Prostate gland (tissue), 2 donors: ENCODE measurements around the gene PHC2. TPM values are rescaled to one million over a fixed set of nuclear protein-coding genes. Genes with fewer than 3 reads are reported as not detected.

Experiments used
- DNase-seq: peaks from one replicate; pipeline ENCODE4 v3.0.0-alpha.2; 2019; ENCODE audit warnings: low spot score
- H3K27ac ChIP-seq, 2 donors: fragments of 200-600 bp; sonication (generic); 2 replicates each; pipeline ENCODE4 v1.5.1; 2017 to 2019
- H3K27me3 ChIP-seq: fragments of 200-600 bp; sonication (generic); replicated peaks from 2 replicates; pipeline ENCODE4 v1.5.1; 2019; ENCODE audit not compliant: insufficient read depth
- H3K36me3 ChIP-seq, 2 donors: fragments of 200-600 bp; sonication (generic); 1 replicate in 1 of 2; 2 replicates in 1 of 2; pipeline versions ENCODE4 v1.5.1 to v1.8.1; 2017 to 2019
- H3K4me1 ChIP-seq: fragments of 200-600 bp; sonication (generic); replicated peaks from 2 replicates; pipeline ENCODE4 v1.5.1; 2019
- H3K4me3 ChIP-seq, 2 donors: fragments of 200-600 bp; sonication (generic); 2 replicates each; pipeline ENCODE4 v1.5.1; 2017 to 2019
- H3K9me3 ChIP-seq: fragments of 200-600 bp; sonication (generic); 2 replicates; pipeline ENCODE4 v1.5.1; 2017
- POLR2A ChIP-seq: fragments of 450-650 bp; IDR thresholded peaks from one replicate; pipeline ENCODE4 v1.6.1; 2016; ENCODE audit warnings: antibody characterized with exemption, mild to moderate bottlenecking
- POLR2AphosphoS5 ChIP-seq: sonication (generic); formaldehyde crosslinking; IDR thresholded peaks from one replicate; pipeline ENCODE4 v1.6.1; 2017; ENCODE audit warnings: antibody characterized with exemption
- WGBS: methylation state at CpG from one replicate; pipeline ENCODE4 v1.1.5; 2018; 5-methylcytosine and 5-hydroxymethylcytosine counted together
- intact Hi-C: fragments of 100-400 bp; cut with DNase I; formaldehyde crosslinking; loops from one replicate; pipeline ENCODE4 v1.14.2; 2022
- total RNA-seq, 2 donors: library from RNA; depleted of rRNA; stranded (reverse); fragments of >200 nt; gene quantifications; one replicate each; pipeline ENCODE4 v1.1.0, GENCODE V29; 2016
- TF ChIP-seq, protein P1 (sequence below), 4 experiments: fragments of 200-600 bp in 2 of 4; fragments of 450-650 bp in 2 of 4; sonication (generic) in 2 of 4; IDR thresholded peaks; 1 replicate in 3 of 4; 2 replicates in 1 of 4; pipeline ENCODE4 v1.5.1; 2016 to 2019; ENCODE audit warnings: antibody characterized with exemption in 4 of 4, mild to moderate bottlenecking in 2 of 4, moderate library complexity in 2 of 4

Gene PHC2
- total RNA-seq, 2 donors from 2014 or later: 75.0 to 131 TPM

DNA sequence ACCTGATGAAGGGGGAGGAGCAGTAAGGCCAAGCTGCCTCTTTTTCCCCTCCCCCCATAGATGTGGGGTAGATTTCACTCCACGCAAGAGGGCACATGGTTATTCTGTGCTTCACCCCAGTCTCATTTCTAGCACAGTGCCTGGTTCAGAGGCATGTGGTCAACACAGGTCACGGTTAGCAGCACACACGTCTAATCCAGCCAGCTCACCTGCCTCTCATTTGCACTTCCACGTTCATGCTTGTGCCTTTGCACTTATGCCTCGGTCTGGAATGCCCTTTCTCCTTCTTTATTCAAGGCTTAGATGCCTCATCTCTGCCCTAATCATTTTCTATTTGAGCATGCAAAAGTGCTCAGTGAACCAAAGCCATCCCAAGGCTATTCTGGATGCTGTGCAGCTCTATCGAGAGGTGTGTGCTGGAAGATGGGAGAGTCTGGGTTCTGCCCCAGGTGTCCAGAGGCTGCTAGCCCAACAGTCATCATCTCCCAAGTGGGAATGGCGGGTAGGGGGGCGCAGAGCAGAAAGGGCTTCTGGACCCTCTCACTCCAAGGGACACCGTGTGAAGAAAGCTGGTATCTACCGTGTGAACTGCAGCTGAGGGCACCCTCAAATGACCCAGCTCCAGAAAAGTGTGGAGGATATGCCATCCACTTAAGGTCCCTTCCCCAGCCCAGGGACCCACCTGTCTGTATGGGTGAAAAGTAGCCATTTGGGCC lies 107.9 kb downstream of the PHC2 start:
- WGBS: 78% methylated on average over 10 of the region's 10 CpGs
- no peaks in the 10 kb centered on the region for H3K4me1 ChIP-seq
- no peak overlapping the region for H3K4me3 ChIP-seq
- H3K27ac ChIP-seq: no peak overlapping the region
- no peak for DNase-seq
- intact Hi-C loops: no loop called here
- H3K9me3 ChIP-seq: no peaks in the 10 kb centered on the region
- TF ChIP-seq POLR2AphosphoS5: no peak
- TF ChIP-seq, protein P1, sequence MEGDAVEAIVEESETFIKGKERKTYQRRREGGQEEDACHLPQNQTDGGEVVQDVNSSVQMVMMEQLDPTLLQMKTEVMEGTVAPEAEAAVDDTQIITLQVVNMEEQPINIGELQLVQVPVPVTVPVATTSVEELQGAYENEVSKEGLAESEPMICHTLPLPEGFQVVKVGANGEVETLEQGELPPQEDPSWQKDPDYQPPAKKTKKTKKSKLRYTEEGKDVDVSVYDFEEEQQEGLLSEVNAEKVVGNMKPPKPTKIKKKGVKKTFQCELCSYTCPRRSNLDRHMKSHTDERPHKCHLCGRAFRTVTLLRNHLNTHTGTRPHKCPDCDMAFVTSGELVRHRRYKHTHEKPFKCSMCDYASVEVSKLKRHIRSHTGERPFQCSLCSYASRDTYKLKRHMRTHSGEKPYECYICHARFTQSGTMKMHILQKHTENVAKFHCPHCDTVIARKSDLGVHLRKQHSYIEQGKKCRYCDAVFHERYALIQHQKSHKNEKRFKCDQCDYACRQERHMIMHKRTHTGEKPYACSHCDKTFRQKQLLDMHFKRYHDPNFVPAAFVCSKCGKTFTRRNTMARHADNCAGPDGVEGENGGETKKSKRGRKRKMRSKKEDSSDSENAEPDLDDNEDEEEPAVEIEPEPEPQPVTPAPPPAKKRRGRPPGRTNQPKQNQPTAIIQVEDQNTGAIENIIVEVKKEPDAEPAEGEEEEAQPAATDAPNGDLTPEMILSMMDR (IDR thresholded peaks at IDR 0.05): no peak
- no peak for TF ChIP-seq POLR2A
- peaks cover 17 to 37% of the 10 kb centered on the region in 2 donors for H3K36me3 ChIP-seq
- H3K27me3 ChIP-seq: no peaks in the 10 kb centered on the region

DNA sequence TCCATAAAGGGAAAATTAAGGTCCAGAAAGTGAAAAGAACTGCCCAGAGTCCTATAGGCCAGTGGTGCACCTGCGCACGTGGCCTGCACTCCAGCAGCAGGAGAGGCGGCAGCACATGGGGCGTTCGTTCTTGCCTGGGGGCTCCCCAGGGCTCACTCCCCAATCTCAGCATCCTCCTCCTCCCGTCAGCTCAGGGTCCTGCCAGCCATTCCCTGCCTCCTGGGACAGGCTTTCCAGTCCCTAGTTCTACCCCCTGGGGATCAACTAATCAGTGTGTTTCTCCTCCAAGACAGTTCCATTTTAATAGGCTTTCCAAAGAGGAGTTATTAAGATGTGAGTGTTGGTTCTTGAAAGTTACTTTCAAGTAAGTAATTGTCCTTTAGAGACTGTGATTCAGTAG lies 108.8 kb downstream of the PHC2 start:
- H3K4me1 ChIP-seq: no peaks in the 10 kb centered on the region
- no peaks in the 10 kb centered on the region for H3K27me3 ChIP-seq
- intact Hi-C loops: no loop called here
- 83% methylated on average over 6 of the region's 6 CpGs for WGBS
- H3K4me3 ChIP-seq: no peak overlapping the region
- peaks cover 17 to 37% of the 10 kb centered on the region in 2 donors for H3K36me3 ChIP-seq
- H3K27ac ChIP-seq: no peak overlapping the region
- H3K9me3 ChIP-seq: no peaks in the 10 kb centered on the region
- TF ChIP-seq, protein P1 (IDR thresholded peaks at IDR 0.05): no peak
- TF ChIP-seq POLR2AphosphoS5: no peak
- no peak for DNase-seq

DNA sequence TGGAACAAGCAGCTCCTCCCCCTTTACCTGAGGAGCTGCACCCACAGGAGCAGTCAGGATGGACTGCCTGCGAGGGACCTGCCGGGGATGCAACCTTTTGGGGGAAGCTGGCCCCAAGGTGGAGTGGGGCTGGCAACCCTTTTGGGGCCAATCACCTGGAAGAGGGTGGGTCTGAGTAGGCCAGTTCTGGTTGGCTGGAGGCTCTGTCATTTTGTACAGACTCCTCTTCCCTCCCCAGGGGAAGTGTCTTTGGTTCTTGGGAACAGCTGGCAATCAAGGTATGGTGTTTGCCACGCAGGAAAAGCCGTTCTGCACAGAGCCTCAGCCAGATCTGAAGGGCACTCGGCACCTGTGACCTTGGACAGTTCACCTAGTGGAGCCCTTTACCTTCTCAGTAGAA lies 109.7 kb downstream of the PHC2 start:
- H3K27me3 ChIP-seq: no peaks in the 10 kb centered on the region
- H3K9me3 ChIP-seq: no peaks in the 10 kb centered on the region
- H3K4me3 ChIP-seq: no peak overlapping the region
- H3K36me3 ChIP-seq: peaks cover 17 to 34% of the 10 kb centered on the region in 2 donors
- DNase-seq: no peak
- intact Hi-C loops: no loop called here
- H3K27ac ChIP-seq: no peak overlapping the region
- H3K4me1 ChIP-seq: no peaks in the 10 kb centered on the region
- TF ChIP-seq POLR2A: no peak
- 79% methylated on average over 5 of the region's 5 CpGs for WGBS

DNA sequence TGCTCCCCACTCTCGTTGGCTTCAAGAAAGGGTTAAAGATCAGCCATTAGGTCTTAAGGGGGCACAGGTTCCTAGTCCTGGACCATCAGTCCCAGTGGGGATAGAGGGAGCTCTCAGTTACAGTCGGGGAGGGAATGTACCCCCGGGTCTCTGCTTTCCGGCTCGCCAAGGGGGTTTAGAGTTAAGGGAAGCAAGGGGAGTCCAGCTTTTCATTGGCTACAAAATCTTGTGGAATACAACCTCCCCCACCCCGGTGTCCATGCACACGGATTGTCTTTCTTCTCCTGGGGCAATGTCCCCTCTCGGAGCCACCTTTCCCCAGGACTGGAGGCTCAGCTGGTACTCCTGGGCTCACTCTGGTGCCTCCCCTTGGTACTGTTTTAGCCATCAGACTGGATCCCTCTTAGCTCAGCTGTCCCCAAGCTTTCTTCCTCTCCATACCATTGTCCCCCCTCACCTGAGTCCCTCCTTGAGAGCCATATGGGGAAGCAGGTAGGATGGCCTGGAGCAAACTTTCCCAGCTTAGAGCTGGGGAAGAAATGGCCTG lies 110.2 kb downstream of the PHC2 start, which contains the start of gene A3GALT2:
Gene A3GALT2, minus strand, starts transcription at position 480 of the 547 bp plus-strand sequence. Its CDS starts 0 bp downstream, at position 480.
- Histone ChIP-seq H3K27me3 (no peaks in the 10 kb centered on the region), H3K4me3 (no peak within 1 kb of the TSS), H3K36me3 (peaks cover 17 to 29% of the 10 kb centered on the region in 2 donors), H3K9me3 (no peaks in the 10 kb centered on the region), H3K27ac (no peak within 1 kb of the TSS), H3K4me1 (no peaks in the 10 kb centered on the region)
- TF ChIP-seq POLR2A (no peak), POLR2AphosphoS5 (no peak)
- TF ChIP-seq, protein P1 (IDR thresholded peaks at IDR 0.05): no peak
- intact Hi-C loops: no loop called here
- DNase-seq: no peak
- 73% methylated on average over 8 of the region's 8 CpGs for WGBS

DNA sequence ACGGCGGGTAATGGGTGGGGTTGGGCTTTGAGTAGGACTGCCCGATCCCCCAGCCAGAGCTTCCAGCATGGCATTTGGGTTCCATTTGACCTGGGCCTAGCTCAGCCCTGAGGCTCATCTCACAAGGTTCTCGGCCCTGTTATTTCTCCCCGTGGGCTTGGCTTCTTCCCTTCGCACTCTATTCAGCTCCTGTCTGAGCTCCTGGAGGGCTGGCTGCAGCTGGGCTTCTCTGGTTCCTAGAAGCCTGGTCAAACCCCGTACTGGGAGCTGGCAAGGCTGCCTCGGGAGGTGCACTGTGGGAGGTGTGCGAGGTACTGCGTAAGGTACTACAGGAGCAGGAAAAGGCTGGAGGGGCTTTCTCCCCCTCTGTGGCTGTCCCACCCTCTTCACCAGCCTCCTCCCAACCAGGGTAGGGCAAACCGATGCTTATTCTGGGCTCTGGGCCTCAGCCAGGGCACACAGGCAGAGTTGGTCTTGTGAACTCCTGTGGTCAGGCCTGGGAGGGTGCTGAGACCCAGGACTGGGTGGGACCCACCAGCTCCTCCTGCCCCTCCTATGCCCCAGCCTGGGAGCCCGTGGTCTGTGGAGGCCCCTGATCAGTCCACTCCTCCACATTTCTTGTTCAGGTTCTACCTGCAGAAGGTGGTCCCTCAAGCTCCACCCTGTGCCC lies 110.8 kb downstream of the PHC2 start:
- intact Hi-C loops: no loop called here
- Histone ChIP-seq H3K4me3 (no peak overlapping the region), H3K27ac (no peak overlapping the region), H3K9me3 (no peaks in the 10 kb centered on the region), H3K36me3 (peaks cover 11 to 23% of the 10 kb centered on the region in 2 donors), H3K27me3 (no peaks in the 10 kb centered on the region), H3K4me1 (no peaks in the 10 kb centered on the region)
- DNase-seq: no peak
- TF ChIP-seq POLR2A (no peak), POLR2AphosphoS5 (no peak)
- TF ChIP-seq, protein P1 (IDR thresholded peaks at IDR 0.05): no peak
- WGBS: 64% methylated on average over 12 of the region's 12 CpGs
